Body of pancreas (tissue), 4 donors: ENCODE results near the gene SAMD13. TPM values are rescaled to one million over a fixed set of nuclear protein-coding genes. Genes with fewer than 3 reads are reported as not detected.

Experiments
- ATAC-seq: fragments of 150-250 bp; one replicate; pipeline ENCODE4 v1.9.1; 2016
- DNase-seq, 4 donors: peaks; one replicate each; pipeline ENCODE4 v3.0.0-alpha.2; 2019
- H3K27ac ChIP-seq, 4 donors: fragments of 200-600 bp; sonication (generic); 1 replicate in 3 of 4; 2 replicates in 1 of 4; pipeline versions ENCODE4 v1.5.1 to v1.6.1; 2016 to 2019; ENCODE audit warnings: mild to moderate bottlenecking in 1 of 4, mixed read lengths in 1 of 4, moderate library complexity in 1 of 4
- H3K27me3 ChIP-seq, 2 donors: fragments of 200-600 bp; sonication (generic); one replicate each; pipeline ENCODE4 v1.6.0; 2016; ENCODE audit warnings: mild to moderate bottlenecking in 1 of 2
- H3K36me3 ChIP-seq, 2 donors: fragments of 200-600 bp; sonication (generic); replicated peaks in 1 of 2; 2 replicates each; pipeline ENCODE4 v1.5.1; 2016; ENCODE audit warnings: low read depth in 2 of 2; ENCODE audit not compliant: insufficient read depth in 1 of 2
- H3K4me1 ChIP-seq: fragments of 200-600 bp; sonication (generic); one replicate; pipeline ENCODE4 v1.6.0; 2016
- H3K4me3 ChIP-seq, 2 donors: fragments of 200-600 bp; sonication (generic); 1 replicate in 1 of 2; 2 replicates in 1 of 2; pipeline ENCODE4 v1.5.1; 2016 to 2019
- H3K9me3 ChIP-seq, 3 donors: fragments of 200-600 bp; sonication (generic); 1 replicate in 2 of 3; 2 replicates in 1 of 3; pipeline ENCODE4 v1.5.1; 2016
- CTCF ChIP-seq, 7 experiments: fragments of 450-650 bp in 4 of 7; fragments of 200-600 bp in 3 of 7; sonication (generic) in 3 of 7; IDR thresholded peaks; one replicate each; pipeline ENCODE4 v1.5.1; 2016 to 2019; ENCODE audit warnings: antibody characterized with exemption in 7 of 7
- POLR2A ChIP-seq, 3 donors: fragments of 450-650 bp; IDR thresholded peaks; one replicate each; pipeline ENCODE4 v1.6.1; 2016; ENCODE audit warnings: antibody characterized with exemption in 3 of 3, mild to moderate bottlenecking in 2 of 3
- WGBS, 2 donors: methylation state at CpG; one replicate each; pipeline ENCODE4 v1.1.5; 2017; 5-methylcytosine and 5-hydroxymethylcytosine counted together
- intact Hi-C: fragments of 100-400 bp; cut with DNase I; formaldehyde crosslinking; loops from one replicate; pipeline ENCODE4 v1.15.1; 2023
- total RNA-seq, 2 donors: library from RNA; depleted of rRNA; stranded (reverse); fragments of >200 nt; gene quantifications; one replicate each; pipeline ENCODE4 v1.1.0, GENCODE V29; 2016

The SAMD13 gene
- total RNA-seq, 2 donors from 2014 or later = 0.66 to 1.3 TPM

DNA sequence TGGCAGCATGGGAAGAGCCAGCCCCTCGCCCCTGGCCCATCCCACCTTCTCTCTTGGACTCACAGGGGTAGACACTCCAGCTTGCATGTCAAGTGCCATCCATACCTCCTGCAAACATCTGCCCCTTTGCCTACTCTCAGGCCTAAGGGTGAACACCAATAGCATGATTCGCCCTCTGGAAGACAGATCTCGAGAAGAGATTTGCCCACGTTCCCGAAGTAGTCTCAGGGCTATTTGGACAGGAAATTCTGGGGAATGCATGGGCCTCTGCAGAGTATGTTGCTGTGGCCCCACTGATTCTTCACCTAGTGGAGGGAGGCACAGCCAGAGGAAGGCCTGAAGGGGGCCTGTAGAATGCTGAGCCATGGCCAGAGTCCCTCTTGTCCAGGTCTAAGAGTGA, 66.9 kb downstream of the SAMD13 start:
- intact Hi-C loops = no loop called here
- TF ChIP-seq POLR2A (IDR thresholded peaks at IDR 0.05) = no peak
- Histone ChIP-seq H3K4me3 (no peak overlapping the region), H3K9me3 (no peaks in the 10 kb centered on the region), H3K27me3 (no peaks in the 10 kb centered on the region), H3K36me3 (no peaks in the 10 kb centered on the region), H3K27ac (no peak overlapping the region), H3K4me1 (no peaks in the 10 kb centered on the region)
- DNase-seq (no peak), ATAC-seq (no peak)
- WGBS, 2 donors = 91 to 97% methylated on average over 5 of the region's 5 CpGs

DNA sequence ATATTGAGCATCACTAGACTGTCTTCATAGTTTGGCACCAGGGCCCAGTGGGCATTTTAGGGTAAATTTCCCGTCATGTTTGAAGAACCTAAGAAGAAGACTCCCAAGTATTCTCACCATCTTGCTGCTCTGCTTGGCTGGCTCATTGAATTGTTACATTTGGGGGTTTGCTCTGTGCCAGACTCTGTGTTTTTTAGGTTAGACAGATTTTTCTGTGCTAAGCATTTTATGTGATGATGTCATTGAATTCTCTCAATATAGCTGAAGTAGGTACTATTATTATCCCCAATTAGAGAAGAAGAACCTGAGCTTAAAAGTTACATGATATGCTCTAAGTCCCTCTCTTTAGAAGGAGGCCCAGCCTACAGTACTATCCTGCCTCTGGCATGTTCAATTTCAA, 68.8 kb downstream of the SAMD13 start:
- Histone ChIP-seq H3K4me3 (no peak overlapping the region), H3K27ac (no peak overlapping the region), H3K4me1 (no peaks in the 10 kb centered on the region), H3K9me3 (no peaks in the 10 kb centered on the region), H3K27me3 (no peaks in the 10 kb centered on the region), H3K36me3 (no peaks in the 10 kb centered on the region)
- intact Hi-C loops = no loop called here
- DNase-seq = no peak
- no peak for ATAC-seq
- TF ChIP-seq CTCF (IDR thresholded peaks at IDR 0.05) = no peak
- TF ChIP-seq POLR2A (IDR thresholded peaks at IDR 0.05) = no peak
- WGBS, 2 donors = 95% methylated on average over 1 of the region's 1 CpG

GRCh38 chr1:84370831-84371394, 69.4 kb downstream of the SAMD13 start:
- no peak for TF ChIP-seq CTCF (IDR thresholded peaks at IDR 0.05)
- no peak for TF ChIP-seq POLR2A (IDR thresholded peaks at IDR 0.05)

DNA sequence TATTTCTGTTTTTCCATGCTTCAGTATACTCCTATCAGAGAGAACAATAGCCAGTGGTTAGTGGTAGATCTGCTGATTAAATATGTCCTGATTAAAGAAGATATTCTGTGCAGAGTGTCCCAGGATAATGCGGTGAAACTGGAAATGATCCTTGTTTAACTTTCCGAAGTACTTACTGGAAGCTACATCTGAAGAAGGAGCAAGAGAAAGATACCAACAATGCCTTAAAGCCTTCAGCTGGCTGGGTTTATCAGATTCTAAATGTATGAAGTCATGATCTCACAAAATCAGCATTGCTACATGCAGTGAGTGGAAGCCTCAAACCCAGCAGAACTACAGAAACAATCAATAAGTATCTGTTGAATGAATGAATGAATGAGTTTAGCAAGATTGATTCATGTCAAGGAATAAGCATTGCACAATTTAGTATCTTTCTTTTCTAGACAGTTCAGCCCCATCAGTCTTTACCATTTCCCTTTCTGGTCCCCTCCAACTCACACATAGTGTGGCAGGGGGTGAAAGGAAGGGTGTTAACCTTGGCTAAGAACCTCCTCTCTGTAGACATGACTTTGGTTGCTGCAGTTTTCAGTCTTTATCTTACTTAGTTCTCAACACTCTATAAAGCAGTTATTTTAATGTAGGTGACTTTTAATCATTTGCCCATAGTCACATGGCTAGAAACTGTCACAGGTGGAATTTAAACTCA, 72.1 kb downstream of the SAMD13 start:
- no peak overlapping the region for H3K27ac ChIP-seq
- WGBS, 2 donors = 42 to 45% methylated on average over 2 of the region's 2 CpGs
- no peak for TF ChIP-seq POLR2A (IDR thresholded peaks at IDR 0.05)
- intact Hi-C loops = no loop called here
- H3K4me1 ChIP-seq = peaks cover 8% of the 10 kb centered on the region
- H3K27me3 ChIP-seq = no peaks in the 10 kb centered on the region
- DNase-seq = no peak
- H3K36me3 ChIP-seq = no peaks in the 10 kb centered on the region
- ATAC-seq = no peak
- no peaks in the 10 kb centered on the region for H3K9me3 ChIP-seq
- no peak overlapping the region for H3K4me3 ChIP-seq

More at GRCh38 chr1:84370831-84371394, 69.4 kb downstream of the SAMD13 start:
- Histone ChIP-seq H3K4me3 (no peak overlapping the region), H3K27me3 (no peaks in the 10 kb centered on the region), H3K4me1 (no peaks in the 10 kb centered on the region), H3K27ac (no peak overlapping the region), H3K9me3 (no peaks in the 10 kb centered on the region), H3K36me3 (no peaks in the 10 kb centered on the region)
- DNase-seq = no peak
- ATAC-seq = no peak
- intact Hi-C loops = no loop called here
- 95 to 97% methylated on average over 4 of the region's 4 CpGs for WGBS, 2 donors

- H3K9me3 ChIP-seq = no peaks in the 10 kb centered on the region
- H3K36me3 ChIP-seq = no peaks in the 10 kb centered on the region
- no peak overlapping the region for H3K4me3 ChIP-seq
- TF ChIP-seq CTCF (IDR thresholded peaks at IDR 0.05) (no peak), POLR2A (IDR thresholded peaks at IDR 0.05) (no peak)
- WGBS, 2 donors = 87 to 88% methylated on average over 5 of the region's 5 CpGs
- H3K4me1 ChIP-seq = peaks cover 8% of the 10 kb centered on the region
- intact Hi-C loops = no loop called here
- no peak overlapping the region for H3K27ac ChIP-seq
- DNase-seq (peak in 1 of 4 donors; percentile 12), ATAC-seq (no peak)
- no peaks in the 10 kb centered on the region for H3K27me3 ChIP-seq
These were observed 73.6 kb downstream of the SAMD13 start for GRCh38 chr1:84374991-84375696.
